GM21381 (cell line): Measurements from ENCODE around the gene REP15.
"Not testable (repeated sequence)": the region's sequence is repeated elsewhere in the genome, so short reads cannot be mapped to it uniquely, and the experiment has no call there.

Experiments used
- ATAC-seq: cut with Tn5 transposase; IDR thresholded peaks from one replicate; pipeline ENCODE4 v1.9.1; 2021; ENCODE audit warnings: mild to moderate bottlenecking, moderate library complexity; ENCODE audit not compliant: unreplicated experiment

The REP15 gene

DNA sequence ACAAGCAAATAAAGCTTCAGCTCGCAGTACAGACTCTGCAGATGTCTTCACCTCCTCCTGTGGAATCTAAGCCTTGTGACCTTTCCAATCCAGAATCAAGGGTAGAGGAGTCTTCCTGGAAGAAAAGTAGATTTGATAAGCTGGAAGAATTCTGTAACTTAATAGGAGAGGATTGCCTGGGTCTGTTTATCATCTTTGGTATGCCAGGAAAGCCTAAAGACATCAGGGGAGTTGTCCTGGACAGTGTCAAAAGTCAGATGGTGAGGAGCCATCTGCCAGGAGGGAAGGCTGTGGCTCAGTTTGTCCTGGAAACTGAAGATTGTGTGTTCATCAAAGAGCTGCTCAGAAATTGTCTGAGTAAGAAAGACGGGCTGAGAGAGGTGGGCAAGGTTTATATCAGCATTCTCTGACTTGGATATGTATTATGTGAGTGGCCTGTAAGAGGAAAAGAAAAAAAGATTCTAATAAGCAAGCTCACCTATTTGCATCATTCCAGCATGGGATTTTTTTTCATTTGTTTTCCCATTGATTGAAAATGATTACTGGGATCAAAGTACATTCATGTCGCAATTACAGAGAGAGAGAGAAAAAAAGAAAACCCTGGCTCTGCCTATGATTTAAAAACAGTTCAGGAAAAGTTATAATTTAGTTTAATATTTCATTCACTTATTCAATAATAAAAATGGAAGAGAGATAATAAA, 767 bp downstream of the REP15 start:
- ATAC-seq, result no peak

DNA sequence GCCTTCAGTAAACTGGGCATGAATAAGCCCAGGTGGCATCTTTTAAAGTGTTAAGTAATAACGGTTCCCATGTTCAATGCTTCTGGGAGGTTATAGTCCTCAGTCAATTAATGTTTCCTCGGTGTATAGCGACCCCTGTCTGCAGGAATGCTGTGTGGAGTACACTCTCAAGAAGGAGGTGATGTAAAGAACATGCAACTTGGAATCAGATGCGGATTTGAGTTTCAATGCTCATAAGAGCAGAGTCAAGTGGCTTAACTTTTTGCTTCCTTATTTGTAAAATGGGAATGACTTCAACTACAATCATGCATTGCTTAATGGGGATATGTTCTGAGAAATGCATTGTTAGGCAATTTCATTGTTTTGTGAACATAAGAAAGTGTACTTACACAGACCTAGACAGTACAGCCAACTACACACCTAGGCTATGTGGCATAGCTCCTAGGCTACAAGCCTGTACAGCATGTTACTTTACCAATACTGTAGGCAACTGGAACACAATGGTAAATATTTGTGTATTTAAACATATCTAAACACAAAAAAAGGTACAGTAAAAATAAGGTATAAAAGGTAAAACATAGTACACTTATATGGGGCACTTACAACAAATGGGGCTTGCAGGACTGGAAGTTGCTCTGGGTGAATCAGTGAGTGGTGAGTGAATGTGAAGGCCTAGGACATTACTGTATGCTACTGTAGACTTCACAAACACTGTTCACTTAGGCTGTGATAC, 7.6 kb downstream of the REP15 start:
- ATAC-seq, result peak; percentile 88

DNA sequence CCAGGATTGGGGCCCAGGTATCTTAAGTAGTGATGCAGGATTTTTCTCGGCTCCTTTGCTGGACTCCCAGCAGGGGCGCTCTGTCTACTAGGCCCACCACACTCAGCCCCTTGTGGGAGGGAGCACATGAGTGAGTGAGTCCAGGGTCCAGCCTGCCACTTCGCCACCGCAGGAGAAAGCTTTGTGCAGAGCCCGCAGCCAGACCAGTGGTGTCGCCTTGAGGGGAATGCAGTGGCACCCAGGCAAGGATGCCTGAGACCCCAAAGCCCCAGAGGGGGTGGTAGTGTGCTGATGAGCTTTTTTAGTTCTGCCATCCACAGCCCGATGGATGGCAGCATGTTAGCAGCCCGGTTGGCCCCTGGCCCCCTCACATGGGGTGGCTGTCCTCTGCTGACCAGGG, 9.0 kb downstream of the REP15 start:
- ATAC-seq, result no peak

DNA sequence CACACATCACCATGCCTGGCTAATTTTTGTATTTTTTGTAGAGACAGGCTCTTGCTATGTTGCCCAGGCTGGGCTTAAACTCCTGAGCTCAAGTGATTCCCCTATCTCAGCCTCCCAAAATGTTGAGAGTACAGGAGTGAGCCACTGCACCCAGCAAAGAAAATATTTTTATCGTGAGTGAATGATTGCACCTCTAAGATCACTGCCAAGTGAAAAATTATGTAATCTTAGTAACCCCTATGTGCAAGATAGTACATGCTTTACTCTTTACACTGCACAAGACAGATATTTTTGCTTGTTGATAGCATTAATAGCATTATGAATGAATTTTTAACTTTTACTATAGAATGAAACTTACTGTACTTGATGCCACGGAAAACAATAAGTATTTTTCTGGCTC, 11.0 kb downstream of the REP15 start:
- no peak for ATAC-seq

DNA sequence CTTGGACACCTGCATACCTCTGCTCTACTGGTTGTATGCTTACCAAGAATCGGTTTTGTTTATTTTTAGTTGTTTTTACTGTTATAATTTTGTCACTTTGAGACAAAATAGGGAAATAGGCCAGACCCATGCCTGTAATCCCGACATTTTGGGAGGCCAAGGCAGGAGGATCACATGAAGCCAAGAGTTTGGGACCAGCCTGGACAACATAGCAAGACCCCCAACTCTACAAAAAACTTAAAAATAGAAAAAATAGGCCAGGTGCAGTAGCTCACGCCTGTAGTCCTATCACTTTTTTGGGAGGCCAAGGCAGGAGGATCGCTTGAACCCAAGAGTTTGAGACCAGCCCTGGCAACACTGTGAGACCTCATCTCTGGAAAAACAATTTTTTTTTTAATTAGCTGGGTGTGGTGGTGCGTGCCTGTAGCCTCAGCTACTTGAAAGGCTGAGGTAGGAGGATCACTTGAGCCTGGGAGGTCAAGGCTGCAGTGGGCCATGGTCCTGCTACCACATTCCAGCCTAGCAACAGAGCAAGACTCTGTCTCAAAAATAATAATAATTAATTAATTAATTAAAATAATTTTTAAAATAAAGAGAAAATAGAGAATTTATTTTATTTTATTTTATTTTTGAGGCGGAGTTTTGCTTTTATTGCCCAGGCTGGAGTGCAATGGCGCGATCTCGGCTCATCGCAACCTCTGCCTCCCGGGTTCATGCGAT, 13.1 kb downstream of the REP15 start:
- no peak for ATAC-seq

DNA sequence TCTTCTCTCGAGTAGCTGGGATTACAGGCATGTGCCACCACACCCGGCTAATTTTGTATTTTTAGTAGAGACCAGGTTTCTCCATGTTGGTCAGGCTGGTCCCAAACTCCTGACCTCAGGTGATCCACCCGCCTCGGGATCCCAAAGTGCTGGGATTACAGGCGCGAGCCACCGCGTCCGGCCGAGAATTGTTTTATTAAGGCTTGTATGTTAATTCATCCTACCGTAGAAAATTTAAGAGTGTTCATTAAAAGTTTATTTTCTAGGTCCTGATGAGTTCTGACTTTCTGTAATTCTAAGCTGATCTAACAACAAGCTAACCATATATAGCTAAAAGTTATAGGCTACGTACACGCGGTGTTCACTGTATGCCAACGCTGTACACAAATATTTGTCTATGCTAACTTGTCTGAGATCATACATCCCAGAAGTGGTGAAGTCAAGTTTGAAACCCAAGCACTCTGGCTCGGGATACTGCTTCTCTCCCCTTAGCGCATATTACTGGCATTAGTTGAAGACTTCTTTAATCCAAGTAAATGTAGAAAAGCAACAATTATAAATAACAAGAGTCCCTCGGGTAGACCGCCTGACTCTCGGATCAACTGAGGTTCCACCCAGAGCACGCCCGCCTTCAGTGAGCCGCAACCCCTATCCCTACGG, 13.8 kb downstream of the REP15 start:
- ATAC-seq, result peak; percentile 33

DNA sequence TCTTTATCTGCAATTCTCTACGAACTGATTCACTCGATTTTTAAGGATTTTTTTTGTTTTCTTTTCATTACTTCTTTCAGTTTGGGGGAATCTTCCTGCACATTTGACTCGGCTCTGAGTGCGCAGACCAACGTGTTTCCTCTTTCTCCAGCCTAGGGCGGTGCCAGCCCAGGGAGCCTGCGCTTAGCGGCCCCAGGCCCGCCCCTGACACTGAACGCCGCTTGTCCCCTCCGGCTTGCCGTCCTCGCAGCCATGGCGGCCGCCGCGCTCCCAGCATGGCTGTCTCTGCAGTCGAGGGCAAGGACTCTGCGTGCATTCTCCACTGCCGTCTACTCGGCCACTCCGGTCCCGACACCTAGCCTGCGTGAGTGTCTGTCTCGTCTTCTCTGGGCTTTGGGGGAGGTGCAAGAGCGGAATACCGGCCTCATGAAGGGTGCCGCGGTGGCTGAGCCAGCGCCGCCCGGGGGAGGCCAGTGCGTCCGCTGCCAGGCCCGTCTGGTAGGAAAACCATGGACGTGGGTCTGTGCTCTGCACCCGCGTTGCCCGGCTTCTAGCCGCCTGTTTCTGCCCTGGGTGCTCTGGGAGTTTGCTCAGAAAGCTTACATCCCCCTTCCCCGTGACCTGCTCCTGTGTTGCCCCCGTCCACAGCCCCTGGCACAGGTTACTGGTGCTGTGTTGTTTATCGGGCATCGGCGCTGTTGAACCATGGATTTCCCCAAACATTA, 14.5 kb downstream of the REP15 start, which contains the start of gene MRPS35:
Gene MRPS35, plus strand, starts transcription at position 241 of the 725 bp plus-strand sequence. Its CDS starts 12 bp downstream, at position 253.
- ATAC-seq, result peak; percentile 96

DNA sequence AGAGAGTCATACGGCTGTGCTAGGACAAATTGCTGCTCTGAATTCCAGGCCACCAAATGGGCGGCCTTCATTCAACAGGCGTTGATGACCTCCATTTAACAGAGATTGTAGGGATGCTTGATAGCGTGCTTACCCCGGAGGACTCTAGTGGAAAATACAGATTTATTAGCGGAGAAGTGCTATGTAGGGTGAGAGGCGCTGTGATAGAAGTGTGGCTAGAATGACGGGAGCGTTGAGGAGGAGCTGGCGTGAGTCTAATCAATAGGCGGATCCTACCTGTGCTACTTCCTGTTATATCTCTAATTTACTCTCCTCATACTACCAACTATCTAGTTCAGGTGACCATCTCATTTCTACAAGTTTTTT, 15.1 kb downstream of the REP15 start:
- ATAC-seq, result peak; percentile 15

DNA sequence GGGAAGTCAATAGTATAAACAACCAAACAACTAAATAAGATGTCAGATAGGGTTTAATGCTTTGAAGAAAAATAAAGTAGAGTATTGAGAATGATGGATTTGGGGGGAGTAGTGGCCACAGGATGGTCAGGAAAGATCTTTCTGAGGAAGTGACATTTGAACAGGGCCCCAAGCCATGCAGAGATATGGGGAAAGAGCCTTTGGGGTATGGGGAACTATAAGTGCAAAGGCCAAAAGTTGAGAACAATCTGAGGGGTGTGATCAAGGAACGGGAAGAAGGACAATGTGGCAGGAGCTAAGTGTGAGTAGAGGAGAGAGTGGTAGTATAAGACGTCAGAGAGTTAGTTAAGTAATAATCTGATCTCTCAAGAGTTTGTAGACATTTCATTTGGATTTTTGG, 15.7 kb downstream of the REP15 start:
- ATAC-seq, result no peak

DNA sequence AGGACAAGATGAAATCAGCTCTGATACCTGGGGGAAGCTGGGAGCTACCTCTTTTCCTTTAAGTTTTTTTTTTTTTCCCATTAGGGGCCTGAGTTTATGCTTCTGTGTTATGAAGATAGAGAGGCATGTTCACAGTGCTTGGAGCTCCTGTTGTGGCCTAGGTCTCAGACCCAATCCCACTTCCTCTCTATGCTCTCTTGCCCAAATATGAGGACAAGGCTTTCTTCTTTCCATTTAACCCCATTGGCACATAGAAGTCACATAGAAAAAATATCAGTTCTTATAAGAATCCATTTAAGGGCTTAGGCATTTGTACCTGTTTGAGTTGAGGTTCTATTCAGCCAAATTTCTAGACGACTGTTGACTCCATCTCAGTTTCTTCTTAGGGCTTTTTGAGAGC, 27.0 kb downstream of the REP15 start:
- no peak for ATAC-seq

DNA sequence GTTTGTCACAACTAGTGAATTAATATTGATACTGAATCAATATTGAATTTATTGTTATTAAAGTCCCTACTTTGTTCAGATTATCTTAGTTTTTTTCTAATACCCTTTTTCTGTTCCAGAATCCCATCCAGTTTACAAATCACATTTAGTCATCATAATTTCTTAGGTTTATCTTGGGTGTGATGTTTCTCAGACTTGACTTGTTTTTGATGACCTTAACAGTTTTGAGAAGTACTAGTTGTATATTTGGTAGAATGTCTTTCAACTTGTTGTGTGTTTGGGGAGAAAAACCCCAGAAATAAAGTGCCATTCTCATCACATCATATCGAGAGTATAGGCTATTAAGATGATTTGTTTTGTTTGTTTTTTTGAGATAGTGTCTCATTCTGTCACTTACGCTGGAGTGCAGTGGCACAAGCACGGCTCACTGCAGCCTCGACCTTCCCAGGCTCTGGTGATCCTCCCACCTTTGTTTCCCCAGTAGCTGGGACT, 33.9 kb downstream of the REP15 start:
- ATAC-seq, result no peak

DNA sequence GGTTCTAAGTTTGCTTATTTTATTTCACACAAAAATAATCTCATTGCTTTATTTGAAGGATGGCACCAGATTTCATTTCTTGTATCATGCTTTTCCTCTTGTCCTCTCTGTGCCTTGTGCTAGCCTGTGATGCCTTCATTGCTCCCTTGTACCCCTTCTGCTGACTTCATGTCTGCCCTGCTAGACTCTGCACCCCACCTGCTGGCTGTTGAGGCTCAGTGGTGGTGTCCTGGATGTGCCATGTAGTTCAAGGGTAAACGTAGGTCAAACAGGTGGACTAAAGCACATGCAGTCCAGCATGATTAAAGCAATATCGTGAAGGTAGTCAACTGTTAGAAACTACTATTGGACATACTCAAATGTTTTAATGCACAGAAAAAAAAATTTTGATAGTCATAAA, 36.0 kb downstream of the REP15 start:
- ATAC-seq, result no peak

DNA sequence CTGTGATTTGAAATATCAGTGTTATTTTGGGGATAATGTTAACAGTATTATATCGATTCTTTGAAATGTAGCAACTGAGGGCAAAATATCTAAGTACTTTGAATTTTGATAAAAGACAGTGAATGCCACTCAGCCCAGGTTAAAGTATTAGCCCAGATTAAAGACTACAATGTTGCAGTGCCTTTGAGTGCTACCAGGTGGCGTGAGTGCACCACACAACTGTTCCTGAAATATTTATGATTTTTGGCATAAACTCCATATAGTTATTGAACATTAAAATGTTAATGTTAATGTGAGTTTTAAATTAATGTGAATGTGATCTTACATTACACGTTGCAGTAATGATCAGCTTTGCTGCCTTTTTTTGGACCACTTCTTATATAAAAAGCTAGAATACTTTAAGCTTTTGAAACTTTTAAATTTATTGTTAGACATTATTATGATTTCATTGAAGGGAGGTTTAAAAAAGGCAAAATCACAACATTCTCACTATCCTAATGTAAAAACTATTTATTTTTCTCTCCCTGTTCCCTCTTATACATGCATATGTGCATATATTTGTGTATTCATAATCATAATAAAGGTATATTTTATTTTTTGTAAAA, 36.9 kb downstream of the REP15 start:
- ATAC-seq, result no peak

DNA sequence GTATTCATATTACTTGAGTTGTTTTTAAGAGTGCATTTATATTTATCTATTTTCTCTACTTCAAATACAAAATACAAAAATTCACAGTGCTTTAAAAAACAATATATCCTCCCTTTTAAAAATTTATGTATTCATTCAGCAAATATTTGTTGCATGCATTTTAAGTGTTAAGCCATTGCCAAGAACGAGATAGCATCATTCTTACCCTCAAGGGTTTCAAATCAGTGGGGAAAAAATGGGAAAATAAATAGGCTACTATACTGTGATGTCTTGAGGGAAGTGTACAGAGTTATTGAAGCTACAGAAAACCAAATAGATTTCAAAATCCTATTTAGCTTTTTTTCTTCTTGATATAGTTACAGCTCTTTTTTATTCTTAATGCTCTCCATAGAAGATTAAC, 37.5 kb downstream of the REP15 start:
- no peak for ATAC-seq

DNA sequence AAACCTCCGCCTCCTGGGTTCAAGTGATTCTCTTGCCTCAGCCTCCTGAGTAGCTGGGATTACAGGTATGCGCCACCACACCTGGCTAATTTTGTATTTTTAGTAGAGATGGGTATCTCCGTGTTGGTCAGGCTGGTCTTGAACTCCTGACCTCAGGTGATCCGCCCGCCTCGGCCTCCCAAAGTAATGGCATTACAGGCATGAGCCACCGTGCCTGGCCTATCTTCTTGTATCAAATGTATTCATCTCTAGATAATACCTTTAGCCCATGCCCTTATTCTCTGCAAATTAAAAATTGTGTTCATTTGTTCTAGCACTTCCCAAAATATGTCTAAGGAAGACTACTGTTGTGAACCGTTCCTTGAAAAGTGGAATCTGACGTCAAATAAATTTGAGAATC, 38.1 kb downstream of the REP15 start:
- not testable (repeated sequence) for ATAC-seq

DNA sequence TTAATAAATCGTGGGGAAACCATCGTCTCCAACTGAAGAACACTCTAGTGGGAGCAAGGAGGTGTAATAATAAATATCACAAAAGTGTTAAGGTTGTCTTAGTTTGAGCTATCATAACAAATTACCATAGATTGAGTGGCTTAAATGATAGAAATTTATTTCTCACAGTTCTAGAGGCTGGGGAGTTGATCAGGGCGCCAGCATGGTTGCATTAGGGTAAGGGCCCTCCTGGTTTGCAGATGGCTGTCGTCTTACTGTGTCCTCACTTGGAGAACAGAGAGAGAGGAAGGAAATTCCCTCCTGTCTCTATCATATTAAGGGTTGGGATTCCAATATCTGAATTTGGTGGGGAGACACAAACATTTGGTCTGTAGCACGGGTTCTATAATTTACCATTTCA, 47.4 kb downstream of the REP15 start:
- ATAC-seq, result no peak

DNA sequence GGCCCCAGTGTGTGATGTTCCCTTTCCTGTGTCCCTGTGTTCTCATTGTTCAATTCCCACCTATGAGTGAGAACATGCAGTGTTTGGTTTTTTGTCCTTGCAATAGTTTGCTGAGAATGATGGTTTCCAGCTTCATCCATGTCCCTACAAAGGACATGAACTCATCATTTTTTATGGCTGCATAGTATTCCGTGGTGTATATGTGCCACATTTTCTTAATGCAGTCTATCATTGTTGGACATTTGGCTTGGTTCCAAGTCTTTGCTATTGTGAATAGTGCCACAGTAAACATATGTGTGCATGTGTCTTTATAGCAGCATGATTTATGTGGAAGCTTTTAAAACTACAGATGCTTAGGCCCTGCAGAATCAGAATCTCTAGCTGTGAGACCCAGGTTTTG, 49.5 kb downstream of the REP15 start:
- not testable (repeated sequence) for ATAC-seq
